Measurements from ENCODE around the gene DNAJC28.

- TF ChIP-seq CTCF (conservative IDR thresholded peaks at IDR 0.05; ENCODE audit: low read depth in 2 of 2): no peak
- TF ChIP-seq EZH2 (IDR thresholded peaks at IDR 0.05; ENCODE audit: low read depth, unreplicated experiment): no peak
- no peak for TF ChIP-seq NANOG (IDR thresholded peaks at IDR 0.05; ENCODE audit: borderline replicate concordance)
- TF ChIP-seq, protein P1, sequence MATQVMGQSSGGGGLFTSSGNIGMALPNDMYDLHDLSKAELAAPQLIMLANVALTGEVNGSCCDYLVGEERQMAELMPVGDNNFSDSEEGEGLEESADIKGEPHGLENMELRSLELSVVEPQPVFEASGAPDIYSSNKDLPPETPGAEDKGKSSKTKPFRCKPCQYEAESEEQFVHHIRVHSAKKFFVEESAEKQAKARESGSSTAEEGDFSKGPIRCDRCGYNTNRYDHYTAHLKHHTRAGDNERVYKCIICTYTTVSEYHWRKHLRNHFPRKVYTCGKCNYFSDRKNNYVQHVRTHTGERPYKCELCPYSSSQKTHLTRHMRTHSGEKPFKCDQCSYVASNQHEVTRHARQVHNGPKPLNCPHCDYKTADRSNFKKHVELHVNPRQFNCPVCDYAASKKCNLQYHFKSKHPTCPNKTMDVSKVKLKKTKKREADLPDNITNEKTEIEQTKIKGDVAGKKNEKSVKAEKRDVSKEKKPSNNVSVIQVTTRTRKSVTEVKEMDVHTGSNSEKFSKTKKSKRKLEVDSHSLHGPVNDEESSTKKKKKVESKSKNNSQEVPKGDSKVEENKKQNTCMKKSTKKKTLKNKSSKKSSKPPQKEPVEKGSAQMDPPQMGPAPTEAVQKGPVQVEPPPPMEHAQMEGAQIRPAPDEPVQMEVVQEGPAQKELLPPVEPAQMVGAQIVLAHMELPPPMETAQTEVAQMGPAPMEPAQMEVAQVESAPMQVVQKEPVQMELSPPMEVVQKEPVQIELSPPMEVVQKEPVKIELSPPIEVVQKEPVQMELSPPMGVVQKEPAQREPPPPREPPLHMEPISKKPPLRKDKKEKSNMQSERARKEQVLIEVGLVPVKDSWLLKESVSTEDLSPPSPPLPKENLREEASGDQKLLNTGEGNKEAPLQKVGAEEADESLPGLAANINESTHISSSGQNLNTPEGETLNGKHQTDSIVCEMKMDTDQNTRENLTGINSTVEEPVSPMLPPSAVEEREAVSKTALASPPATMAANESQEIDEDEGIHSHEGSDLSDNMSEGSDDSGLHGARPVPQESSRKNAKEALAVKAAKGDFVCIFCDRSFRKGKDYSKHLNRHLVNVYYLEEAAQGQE (IDR thresholded peaks at IDR 0.05; ENCODE audit: unreplicated experiment): no peak
- TF ChIP-seq ETS1 (IDR thresholded peaks at IDR 0.05): no peak
These were observed 20.8 kb downstream of the DNAJC28 start for GRCh38 chr21:33470701-33471100.
